AG04449 (cell line): Measurements from ENCODE around the gene VLDLR.

Experiments used
- CTCF ChIA-PET: fragments of 350-600 bp; formaldehyde crosslinking; extraction: SDS; loops from one replicate; lab custom pipeline; 2021; ENCODE audit warnings: antibody characterized with exemption; lab: Yijun Ruan, JAX
- POLR2A ChIA-PET: fragments of 400-600, 350-600 bp; formaldehyde crosslinking; extraction: SDS; loops from one replicate; lab custom pipeline; 2020; ENCODE audit warnings: antibody characterized with exemption, inconsistent platforms; lab: Yijun Ruan, JAX
- DNase-seq: peaks from one replicate; pipeline ENCODE4 v3.0.0-alpha.2; 2010; ENCODE audit warnings: low read depth, low spot score
- H3K4me3 ChIP-seq: 2 replicates; pipeline ENCODE4 v1.5.1; 2011; ENCODE audit warnings: low read depth, mild to moderate bottlenecking, control low read depth, low read length
- TF ChIP-seq, protein P1 (sequence below): IDR thresholded peaks from one replicate; pipeline ENCODE4 v1.5.1; 2011; ENCODE audit warnings: mild to moderate bottlenecking, moderate library complexity, low read length, control low read depth, inconsistent platforms; ENCODE audit not compliant: insufficient read depth; ENCODE audit errors: missing control alignments

The VLDLR gene

DNA sequence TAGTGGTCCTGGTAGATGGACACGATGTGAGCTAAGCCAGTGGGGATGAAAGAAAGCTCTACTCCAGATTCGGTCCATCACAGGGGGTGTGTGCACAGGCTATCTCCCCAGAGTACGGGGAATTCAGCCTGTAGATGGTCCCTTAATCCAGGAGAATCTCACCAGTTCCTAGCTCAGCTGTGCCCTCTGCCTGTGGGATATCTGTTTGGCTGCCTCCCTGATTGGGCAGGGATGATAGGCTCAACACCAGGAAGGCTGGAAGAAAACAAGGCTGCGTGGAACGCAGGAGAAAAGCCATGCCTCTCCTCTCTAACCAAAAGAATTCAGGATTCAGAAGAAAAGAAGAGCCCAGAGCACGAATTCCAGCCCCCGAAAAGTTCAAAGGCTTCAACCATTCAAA, 40.9 kb downstream of the VLDLR start:
- H3K4me3 ChIP-seq = no peak overlapping the region
- no peak for DNase-seq
- TF ChIP-seq, protein P1, sequence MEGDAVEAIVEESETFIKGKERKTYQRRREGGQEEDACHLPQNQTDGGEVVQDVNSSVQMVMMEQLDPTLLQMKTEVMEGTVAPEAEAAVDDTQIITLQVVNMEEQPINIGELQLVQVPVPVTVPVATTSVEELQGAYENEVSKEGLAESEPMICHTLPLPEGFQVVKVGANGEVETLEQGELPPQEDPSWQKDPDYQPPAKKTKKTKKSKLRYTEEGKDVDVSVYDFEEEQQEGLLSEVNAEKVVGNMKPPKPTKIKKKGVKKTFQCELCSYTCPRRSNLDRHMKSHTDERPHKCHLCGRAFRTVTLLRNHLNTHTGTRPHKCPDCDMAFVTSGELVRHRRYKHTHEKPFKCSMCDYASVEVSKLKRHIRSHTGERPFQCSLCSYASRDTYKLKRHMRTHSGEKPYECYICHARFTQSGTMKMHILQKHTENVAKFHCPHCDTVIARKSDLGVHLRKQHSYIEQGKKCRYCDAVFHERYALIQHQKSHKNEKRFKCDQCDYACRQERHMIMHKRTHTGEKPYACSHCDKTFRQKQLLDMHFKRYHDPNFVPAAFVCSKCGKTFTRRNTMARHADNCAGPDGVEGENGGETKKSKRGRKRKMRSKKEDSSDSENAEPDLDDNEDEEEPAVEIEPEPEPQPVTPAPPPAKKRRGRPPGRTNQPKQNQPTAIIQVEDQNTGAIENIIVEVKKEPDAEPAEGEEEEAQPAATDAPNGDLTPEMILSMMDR = peak; percentile 18
- ChIA-PET POLR2A (no interaction called here), CTCF (interaction anchor here (1.3 kb wide), 1 partner anchor 12 kb away, joined by 3 read pairs; no protein-coding TSS in a partner anchor)

DNA sequence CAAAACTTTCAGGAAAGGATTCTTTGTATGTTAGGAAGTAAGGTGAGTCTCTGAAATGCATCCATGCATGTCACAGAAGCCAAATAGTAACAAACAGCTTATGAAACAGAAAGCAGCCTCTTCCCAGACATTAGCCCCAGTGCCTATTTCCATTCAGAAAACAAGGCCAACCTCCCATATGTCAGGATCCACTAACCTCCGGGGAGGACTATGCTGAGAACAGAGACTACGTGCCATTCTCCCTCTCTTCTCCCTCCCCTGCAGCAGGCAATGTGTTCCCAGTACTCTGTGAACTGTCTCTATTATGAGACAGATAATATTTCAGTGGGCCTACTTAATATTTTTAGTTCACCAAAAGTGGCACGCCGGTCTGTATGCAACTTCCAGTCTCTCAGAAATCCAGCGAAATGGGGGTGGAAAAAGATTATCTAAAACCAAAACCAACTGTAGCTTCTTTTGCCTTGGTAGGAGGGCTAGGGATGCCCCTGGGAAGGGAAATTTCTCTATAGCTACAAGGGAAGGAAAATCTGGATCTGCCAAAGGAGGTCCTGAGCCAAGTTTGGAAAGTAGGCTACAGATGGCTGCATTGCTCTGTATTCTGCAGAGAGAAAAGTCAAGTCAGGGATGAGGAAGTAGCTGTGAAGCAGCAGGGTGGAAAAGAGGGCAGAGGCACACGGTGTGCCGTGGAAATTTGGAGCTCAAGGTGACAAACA, 42.0 kb downstream of the VLDLR start:
- TF ChIP-seq, protein P1 = no peak
- no peak overlapping the region for H3K4me3 ChIP-seq
- no peak for DNase-seq
- ChIA-PET CTCF (interaction anchor here (0.6 to 1.5 kb wide), 5 partner anchors 10 to 526 kb away, joined by 3 read pairs; no protein-coding TSS in a partner anchor), POLR2A (no interaction called here)

DNA sequence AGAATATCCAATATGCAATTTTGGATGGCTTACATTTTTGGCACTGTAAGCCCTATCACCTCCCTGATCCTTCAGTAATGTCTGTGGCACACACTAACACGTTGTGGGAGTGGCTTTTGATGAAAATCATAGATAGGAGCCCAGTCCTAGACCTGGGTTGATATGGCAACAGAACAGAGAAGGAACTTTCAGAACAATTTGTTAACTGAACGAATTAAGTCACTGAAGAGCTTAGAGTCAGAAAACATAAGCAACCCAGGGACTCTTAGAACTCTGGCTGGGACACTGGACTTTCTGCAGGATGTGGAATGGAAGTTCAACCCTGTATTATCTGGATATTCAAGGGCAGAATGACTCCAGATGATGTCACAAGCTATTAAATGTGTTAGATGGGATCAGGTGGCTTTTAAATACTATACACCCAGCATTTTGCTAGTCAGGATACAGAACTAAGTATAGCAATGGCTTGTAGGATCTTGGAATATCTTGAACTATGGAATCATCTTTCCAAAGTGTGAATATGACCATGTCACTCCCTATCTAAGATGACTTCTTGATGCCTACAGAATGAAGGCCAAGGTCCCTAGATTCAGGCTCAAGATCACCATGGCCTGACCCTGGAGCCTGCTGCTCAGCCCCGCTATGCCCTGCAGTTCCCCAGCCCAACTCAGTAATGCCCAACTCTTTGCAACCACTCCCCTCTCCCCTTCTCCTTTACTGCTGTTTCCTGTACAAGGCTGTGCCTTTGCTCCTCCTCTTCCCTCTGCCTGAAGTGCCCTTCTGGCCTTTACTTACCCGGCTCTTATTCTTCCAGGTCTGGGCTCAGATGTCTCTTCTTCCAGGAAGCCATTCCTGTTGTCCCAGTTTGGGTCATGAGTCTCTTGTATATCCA, 42.8 kb downstream of the VLDLR start:
- ChIA-PET POLR2A (no interaction called here), CTCF (interaction anchor here (0.6 to 1.5 kb wide), 4 partner anchors 11 to 1918 kb away, joined by 3 read pairs; no protein-coding TSS in a partner anchor)
- no peak overlapping the region for H3K4me3 ChIP-seq
- TF ChIP-seq, protein P1 = no peak
- no peak for DNase-seq

DNA sequence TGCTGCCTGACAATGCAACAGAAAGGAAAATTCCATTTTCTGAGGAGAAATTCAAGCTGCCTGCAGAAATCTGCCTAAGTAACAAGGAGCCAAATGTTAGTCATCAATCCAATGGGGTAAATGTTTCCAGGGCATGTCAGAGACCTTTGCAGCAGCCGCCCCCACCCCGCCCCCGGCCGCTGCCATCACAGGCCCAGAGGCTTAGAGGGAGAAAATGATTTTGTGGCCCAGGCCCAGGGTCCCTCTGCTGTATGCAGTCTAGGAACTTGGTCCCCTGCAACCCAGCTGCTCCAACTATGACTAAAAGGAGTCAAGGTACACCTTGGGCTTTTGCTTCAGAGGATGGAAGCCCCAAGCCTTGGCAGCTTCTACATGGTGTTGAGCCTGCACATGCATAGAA, 45.0 kb downstream of the VLDLR start:
- TF ChIP-seq, protein P1 = no peak
- no peak overlapping the region for H3K4me3 ChIP-seq
- CTCF ChIA-PET = no interaction called here
- POLR2A ChIA-PET = no interaction called here
- no peak for DNase-seq

DNA sequence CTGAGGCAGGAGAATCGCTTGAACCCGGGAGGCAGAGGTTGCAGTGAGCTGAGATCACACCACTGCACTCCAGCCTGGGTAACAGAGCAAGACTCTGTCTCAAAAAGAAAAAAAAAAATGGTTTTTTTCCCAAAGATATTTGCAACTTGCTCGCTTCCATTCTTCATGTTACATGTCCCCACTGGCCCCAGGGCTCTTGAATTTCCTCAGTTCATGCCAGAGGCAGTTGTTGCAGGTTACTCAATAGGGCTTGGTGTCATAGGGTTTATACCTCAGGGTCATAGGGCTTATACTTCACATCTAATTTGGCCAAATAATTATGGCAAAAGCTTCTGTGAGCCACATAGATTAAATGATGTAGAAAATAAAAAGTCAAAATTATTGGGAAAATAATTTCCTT, 51.6 kb downstream of the VLDLR start:
- ChIA-PET POLR2A (no interaction called here), CTCF (interaction anchor here (1.1 kb wide), 1 partner anchor 37 kb away, joined by 3 read pairs; no protein-coding TSS in a partner anchor)
- no peak overlapping the region for H3K4me3 ChIP-seq
- no peak for DNase-seq
- TF ChIP-seq, protein P1 = no peak

DNA sequence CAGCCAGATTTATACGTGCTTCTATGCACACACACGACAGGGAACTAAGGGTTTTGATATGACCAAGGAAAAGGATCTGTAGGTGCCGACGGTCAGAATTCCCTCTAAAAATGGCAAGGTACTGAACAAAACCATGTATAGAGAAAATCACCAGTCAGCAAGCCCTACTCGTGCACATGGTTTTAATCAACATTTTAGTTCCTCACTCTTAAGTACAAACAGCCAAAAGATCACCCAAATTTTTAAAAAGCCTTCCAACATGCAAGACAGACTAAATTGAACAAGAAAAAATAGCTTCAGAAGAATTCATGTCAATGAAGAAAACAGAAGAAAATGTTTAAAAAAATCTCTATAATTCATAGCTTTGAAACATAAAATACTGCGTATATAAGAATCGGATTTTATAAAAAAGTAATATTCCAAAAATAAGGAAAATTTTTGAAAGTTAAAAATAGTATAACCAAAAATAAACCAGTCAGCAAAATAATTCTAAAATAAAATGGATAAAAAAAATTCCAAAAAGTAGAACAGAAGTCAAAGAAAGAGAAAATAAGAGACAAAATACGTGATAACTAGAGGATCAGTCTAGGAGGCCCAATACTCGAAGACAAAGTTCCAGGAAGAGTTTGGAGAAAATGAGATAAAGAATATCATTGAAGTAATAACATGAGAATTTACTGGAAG, 52.7 kb downstream of the VLDLR start:
- ChIA-PET CTCF (no interaction called here), POLR2A (no interaction called here)
- no peak for DNase-seq
- TF ChIP-seq, protein P1 = no peak
- H3K4me3 ChIP-seq = no peak overlapping the region
